Measurements from ENCODE around the gene GAS2L2. TPM values are rescaled to one million over a fixed set of nuclear protein-coding genes. Genes with fewer than 3 reads are reported as not detected.

The GAS2L2 gene
- total RNA-seq, 1 experiment from 2014 or later = not detected

DNA sequence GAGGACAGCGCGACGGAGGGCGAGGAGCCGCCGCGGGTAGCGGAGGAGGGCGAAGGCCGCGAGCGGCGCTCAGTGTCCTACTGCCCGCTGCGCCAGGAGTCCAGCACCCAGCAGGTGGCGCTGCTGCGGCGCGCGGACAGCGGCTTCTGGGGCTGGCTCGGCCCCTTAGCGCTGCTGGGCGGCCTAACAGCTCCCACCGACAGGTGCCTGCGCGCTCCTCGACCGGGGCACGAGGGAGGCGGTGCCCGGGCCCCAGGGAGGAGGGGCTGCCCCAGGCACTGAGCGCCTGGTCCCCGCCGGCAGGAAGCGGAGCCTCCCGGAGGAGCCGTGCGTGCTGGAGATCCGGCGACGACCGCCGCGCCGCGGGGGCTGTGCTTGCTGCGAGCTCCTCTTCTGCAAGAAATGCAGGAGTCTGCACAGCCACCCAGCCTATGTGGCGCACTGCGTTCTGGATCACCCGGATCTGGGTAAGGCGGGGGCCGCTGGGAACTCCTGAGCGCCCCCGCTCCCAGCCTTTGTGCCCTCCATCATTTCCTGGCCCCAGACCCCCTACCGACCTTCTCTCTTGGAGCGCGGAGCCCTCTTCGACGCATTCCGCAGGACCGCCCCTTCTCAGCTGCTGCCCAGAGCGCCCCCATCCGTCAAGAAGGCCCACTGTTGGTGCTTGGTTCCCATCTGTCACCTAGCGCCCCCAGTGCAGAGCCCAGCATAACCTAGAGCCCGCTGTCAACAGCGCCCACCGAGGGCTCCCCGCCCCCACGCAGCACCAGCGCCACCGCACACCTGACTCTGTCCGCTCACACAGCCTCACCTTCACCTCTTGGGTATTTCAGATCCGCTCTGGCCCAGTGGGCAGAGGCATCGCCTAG is 11.3 kb upstream of the GAS2L2 start:
- H3K9ac ChIP-seq (ENCODE audit: low read length) = no peak overlapping the region
- POLR2A ChIA-PET (ENCODE audit: unreplicated experiment) = interaction anchor here (1.3 kb wide), 1 partner anchor 45 kb away, joined by 6 read pairs; the partner anchor contains the start of gene TAF15
- H3K27ac ChIP-seq (ENCODE audit: low read length) = no peak overlapping the region
- peak overlapping the region; percentile 51; the same call in 1 of the 2 replicates for H3K4me3 ChIP-seq (ENCODE audit: low read length)
- H2AFZ ChIP-seq (ENCODE audit: low read length) = peak overlapping the region; percentile 75
- H3K36me3 ChIP-seq (ENCODE audit: low read depth, low read length) = no peaks in the 10 kb centered on the region; the same call in 1 of the 2 replicates
- 0 out of 2 replicates have a peak, but pooled peaks cover 3% of the 10 kb centered on the region for H3K4me1 ChIP-seq (ENCODE audit: insufficient read depth, low read length)
- DNase-seq = peak; percentile 90
- no peaks in the 10 kb centered on the region for H3F3A ChIP-seq (ENCODE audit: low read length, unreplicated experiment)
- BruUV-seq (replicated peaks) = no TSS peak
- no peaks in the 10 kb centered on the region for H3K9me3 ChIP-seq (ENCODE audit: low read length)
- H3K79me2 ChIP-seq (ENCODE audit: low read length) = no peaks in the 10 kb centered on the region
- no peak for TF ChIP-seq EZH2 (IDR thresholded peaks at IDR 0.05; ENCODE audit: low read length, unreplicated experiment)
- TF ChIP-seq, protein P1, sequence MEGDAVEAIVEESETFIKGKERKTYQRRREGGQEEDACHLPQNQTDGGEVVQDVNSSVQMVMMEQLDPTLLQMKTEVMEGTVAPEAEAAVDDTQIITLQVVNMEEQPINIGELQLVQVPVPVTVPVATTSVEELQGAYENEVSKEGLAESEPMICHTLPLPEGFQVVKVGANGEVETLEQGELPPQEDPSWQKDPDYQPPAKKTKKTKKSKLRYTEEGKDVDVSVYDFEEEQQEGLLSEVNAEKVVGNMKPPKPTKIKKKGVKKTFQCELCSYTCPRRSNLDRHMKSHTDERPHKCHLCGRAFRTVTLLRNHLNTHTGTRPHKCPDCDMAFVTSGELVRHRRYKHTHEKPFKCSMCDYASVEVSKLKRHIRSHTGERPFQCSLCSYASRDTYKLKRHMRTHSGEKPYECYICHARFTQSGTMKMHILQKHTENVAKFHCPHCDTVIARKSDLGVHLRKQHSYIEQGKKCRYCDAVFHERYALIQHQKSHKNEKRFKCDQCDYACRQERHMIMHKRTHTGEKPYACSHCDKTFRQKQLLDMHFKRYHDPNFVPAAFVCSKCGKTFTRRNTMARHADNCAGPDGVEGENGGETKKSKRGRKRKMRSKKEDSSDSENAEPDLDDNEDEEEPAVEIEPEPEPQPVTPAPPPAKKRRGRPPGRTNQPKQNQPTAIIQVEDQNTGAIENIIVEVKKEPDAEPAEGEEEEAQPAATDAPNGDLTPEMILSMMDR (conservative IDR thresholded peaks at IDR 0.05; ENCODE audit: low read depth, low read length) = peak; percentile 58
- no peak for TF ChIP-seq EZH2phosphoT487 (IDR thresholded peaks at IDR 0.05; ENCODE audit: borderline replicate concordance, low read length)
- no peaks in the 10 kb centered on the region for H3K27me3 ChIP-seq (ENCODE audit: low read length)
- intact Hi-C loops (cut with micrococcal nuclease) = no loop called here
- peak; percentile 98 for ATAC-seq
- CTCF ChIA-PET = interaction anchor here (0.5 to 1.8 kb wide), 15 partner anchors 15 to 1400 kb away, joined by 3 to 18 read pairs (median 4); partner anchors contain the start of gene TAF15
- H4K20me1 ChIP-seq (ENCODE audit: low read length) = no peaks in the 10 kb centered on the region
- no peaks in the 10 kb centered on the region for H3K9me2 ChIP-seq (replicated peaks; ENCODE audit: low read length)
- peak overlapping the region; percentile 82 for H3K4me2 ChIP-seq (ENCODE audit: low read length)

DNA sequence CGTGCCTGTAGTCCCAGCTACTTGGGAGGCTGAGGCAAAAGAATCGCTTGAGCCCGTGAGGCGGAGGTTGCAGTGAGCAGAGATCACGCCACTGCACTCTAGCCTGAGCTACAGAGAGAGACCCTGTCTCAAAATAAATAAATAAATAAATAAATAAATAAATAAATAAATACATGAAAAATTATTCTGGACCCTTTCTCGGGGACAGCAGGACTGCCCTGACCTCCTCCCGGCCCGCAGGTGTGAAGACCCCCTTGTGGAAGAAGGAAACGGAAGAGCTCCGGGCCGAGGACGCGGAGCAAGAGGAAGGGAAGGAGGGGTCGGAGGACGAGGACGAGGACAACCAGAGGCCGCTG is 10.7 kb upstream of the GAS2L2 start:
- H3K27me3 ChIP-seq (ENCODE audit: low read length) = no peaks in the 10 kb centered on the region
- no peaks in the 10 kb centered on the region for H3K9me3 ChIP-seq (ENCODE audit: low read length)
- H3K79me2 ChIP-seq (ENCODE audit: low read length) = no peaks in the 10 kb centered on the region
- no peak overlapping the region for H3K9ac ChIP-seq (ENCODE audit: low read length)
- no peaks in the 10 kb centered on the region for H3F3A ChIP-seq (ENCODE audit: low read length, unreplicated experiment)
- no peaks in the 10 kb centered on the region for H3K9me2 ChIP-seq (replicated peaks; ENCODE audit: low read length)
- H3K36me3 ChIP-seq (ENCODE audit: low read depth, low read length) = no peaks in the 10 kb centered on the region; the same call in 1 of the 2 replicates
- 0 out of 2 replicates have a peak overlapping the region, but pooled peaks have one; percentile 59 for H2AFZ ChIP-seq (ENCODE audit: low read length)
- ChIA-PET POLR2A (ENCODE audit: unreplicated experiment) (interaction anchor here (1.3 kb wide), 1 partner anchor 45 kb away, joined by 6 read pairs; the partner anchor contains the start of gene TAF15), CTCF (interaction anchor here (0.5 to 1.8 kb wide), 13 partner anchors 16 to 1399 kb away, joined by 3 to 18 read pairs (median 4); partner anchors contain the start of gene TAF15)
- TF ChIP-seq EZH2phosphoT487 (IDR thresholded peaks at IDR 0.05; ENCODE audit: borderline replicate concordance, low read length) (no peak), EZH2 (IDR thresholded peaks at IDR 0.05; ENCODE audit: low read length, unreplicated experiment) (no peak)
- TF ChIP-seq, protein P1 (conservative IDR thresholded peaks at IDR 0.05; ENCODE audit: low read depth, low read length) = no peak
- ATAC-seq (no peak), DNase-seq (no peak)
- no TSS peak for BruUV-seq (replicated peaks)
- H3K4me2 ChIP-seq (ENCODE audit: low read length) = peak overlapping the region; percentile 82
- H4K20me1 ChIP-seq (ENCODE audit: low read length) = no peaks in the 10 kb centered on the region
- intact Hi-C loops (cut with micrococcal nuclease) = no loop called here
- no peak overlapping the region for H3K27ac ChIP-seq (ENCODE audit: low read length)
- H3K4me3 ChIP-seq (ENCODE audit: low read length) = no peak overlapping the region; the same call in 1 of the 2 replicates
- H3K4me1 ChIP-seq (ENCODE audit: insufficient read depth, low read length) = 0 out of 2 replicates have a peak, but pooled peaks cover 3% of the 10 kb centered on the region
